HG03025 (cell line): ENCODE measurements around the gene SLC7A10.
"Not testable (repeated sequence)": the region's sequence is repeated elsewhere in the genome, so short reads cannot be mapped to it uniquely, and the experiment has no call there.

ENCODE experiments used
- ATAC-seq: cut with Tn5 transposase; IDR thresholded peaks from one replicate; pipeline ENCODE4 v1.9.1; 2021; ENCODE audit warnings: mild to moderate bottlenecking, moderate library complexity; ENCODE audit not compliant: unreplicated experiment, low FRiP score

SLC7A10 gene

GRCh38 chr19:33189453-33189852 lies 36.2 kb downstream of the SLC7A10 start:
- ATAC-seq: no peak

- no peak for ATAC-seq
Measured at GRCh38 chr19:33187183-33187540, 38.5 kb downstream of the SLC7A10 start.

- no peak for ATAC-seq
Measured at GRCh38 chr19:33186431-33187182, 39.0 kb downstream of the SLC7A10 start.

- peak; percentile 25 for ATAC-seq
Measured at GRCh38 chr19:33177417-33177979, 48.2 kb downstream of the SLC7A10 start.

GRCh38 chr19:33176670-33177416 lies 48.8 kb downstream of the SLC7A10 start:
- peak; percentile 74 for ATAC-seq

- ATAC-seq: no peak
Measured at GRCh38 chr19:33175886-33176669, 49.6 kb downstream of the SLC7A10 start.

- no peak for ATAC-seq
Measured at GRCh38 chr19:33175156-33175782, 50.4 kb downstream of the SLC7A10 start.

GRCh38 chr19:33174186-33174585 lies 51.5 kb downstream of the SLC7A10 start:
- ATAC-seq: no peak

GRCh38 chr19:33171916-33172359 lies 53.7 kb downstream of the SLC7A10 start:
- ATAC-seq: no peak

GRCh38 chr19:33171222-33171795 lies 54.3 kb downstream of the SLC7A10 start:
- ATAC-seq: no peak

GRCh38 chr19:33168528-33168927 lies 57.1 kb downstream of the SLC7A10 start:
- no peak for ATAC-seq

GRCh38 chr19:33167438-33167837 lies 58.2 kb downstream of the SLC7A10 start:
- no peak for ATAC-seq

- not testable (repeated sequence) for ATAC-seq
Measured at GRCh38 chr19:33166037-33166436, 59.6 kb downstream of the SLC7A10 start.

GRCh38 chr19:33163481-33163880 lies 62.2 kb downstream of the SLC7A10 start:
- no peak for ATAC-seq

GRCh38 chr19:33161201-33161600 lies 64.4 kb downstream of the SLC7A10 start:
- ATAC-seq: no peak

- ATAC-seq: no peak
Measured at GRCh38 chr19:33159893-33160292, 65.8 kb downstream of the SLC7A10 start.

GRCh38 chr19:33159149-33159548 lies 66.5 kb downstream of the SLC7A10 start:
- ATAC-seq: no peak
